ENCODE measurements around the gene IMPA2. TPM values are rescaled to one million over a fixed set of nuclear protein-coding genes. Genes with fewer than 3 reads are reported as not detected.

The IMPA2 gene
- total RNA-seq, 1 experiment from 2014 or later: 37.6 TPM

DNA sequence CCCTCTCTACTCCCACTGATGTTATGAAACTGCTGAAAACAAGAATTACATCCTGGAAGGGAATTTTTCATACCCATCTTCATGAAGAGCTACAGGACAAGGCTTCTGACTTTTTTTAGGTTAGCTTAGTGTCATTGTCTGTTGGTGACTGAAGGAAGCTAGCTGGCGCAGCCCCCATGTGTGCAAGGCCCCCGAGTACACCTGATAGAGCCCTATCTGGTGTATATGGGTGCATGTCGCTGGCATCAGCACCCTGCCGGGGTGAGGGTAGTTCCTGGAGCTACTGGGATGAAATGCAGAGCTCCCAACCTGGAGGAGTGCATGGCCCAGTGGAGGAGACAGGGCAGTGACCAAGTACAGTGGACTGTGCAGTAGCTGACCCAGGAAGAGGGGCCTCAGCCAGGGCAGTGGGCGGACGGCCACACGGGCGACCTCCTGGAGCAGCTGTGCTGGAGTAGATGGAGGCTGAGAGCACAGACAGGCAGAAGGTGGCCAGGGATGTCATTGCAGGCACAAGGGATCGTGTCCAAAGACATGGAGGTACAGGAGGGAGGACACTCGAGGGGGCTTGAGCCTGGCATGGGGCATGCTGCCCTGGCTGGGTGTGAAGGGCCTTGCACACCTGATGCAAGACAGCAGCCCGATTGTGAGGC is 12.1 kb downstream of the IMPA2 start:
- POLR2A ChIA-PET: interaction anchor here (0.6 kb wide), 1 partner anchor 1305 kb away, joined by 3 read pairs; no protein-coding TSS in a partner anchor
- no peak for DNase-seq (ENCODE audit: low read depth, low spot score)
- in situ Hi-C loops (cut with HindIII; ENCODE audit: low pct_unique_long_range_greater_than_20kb, low sequenced_read_pairs): no loop called here
- Histone ChIP-seq H3K27me3 (ENCODE audit: control insufficient read depth, insufficient read depth, low read length) (no peaks in the 10 kb centered on the region), H3K27ac (ENCODE audit: low read length) (no peak overlapping the region), H3K36me3 (ENCODE audit: control insufficient read depth, insufficient read depth, low read length) (no peaks in the 10 kb centered on the region), H3K4me3 (ENCODE audit: low read depth in 2 of 2, low read length in 2 of 2) (no peak overlapping the region), H3K9me3 (ENCODE audit: control insufficient read depth, insufficient read depth, low read depth, low read length) (no peaks in the 10 kb centered on the region), H3K4me1 (ENCODE audit: control insufficient read depth, insufficient read depth, low read length) (peaks cover 8% of the 10 kb centered on the region; the same call in 1 of the 2 replicates)
- no TSS peak for BruUV-seq (replicated peaks)
- CTCF ChIA-PET: interaction anchor here (0.6 kb wide), 1 partner anchor 46 kb away, joined by 3 read pairs; no protein-coding TSS in a partner anchor
- intact Hi-C loops (cut with micrococcal nuclease; ENCODE audit: unreplicated experiment): no loop called here
- ATAC-seq: no peak
- TF ChIP-seq, protein P1, sequence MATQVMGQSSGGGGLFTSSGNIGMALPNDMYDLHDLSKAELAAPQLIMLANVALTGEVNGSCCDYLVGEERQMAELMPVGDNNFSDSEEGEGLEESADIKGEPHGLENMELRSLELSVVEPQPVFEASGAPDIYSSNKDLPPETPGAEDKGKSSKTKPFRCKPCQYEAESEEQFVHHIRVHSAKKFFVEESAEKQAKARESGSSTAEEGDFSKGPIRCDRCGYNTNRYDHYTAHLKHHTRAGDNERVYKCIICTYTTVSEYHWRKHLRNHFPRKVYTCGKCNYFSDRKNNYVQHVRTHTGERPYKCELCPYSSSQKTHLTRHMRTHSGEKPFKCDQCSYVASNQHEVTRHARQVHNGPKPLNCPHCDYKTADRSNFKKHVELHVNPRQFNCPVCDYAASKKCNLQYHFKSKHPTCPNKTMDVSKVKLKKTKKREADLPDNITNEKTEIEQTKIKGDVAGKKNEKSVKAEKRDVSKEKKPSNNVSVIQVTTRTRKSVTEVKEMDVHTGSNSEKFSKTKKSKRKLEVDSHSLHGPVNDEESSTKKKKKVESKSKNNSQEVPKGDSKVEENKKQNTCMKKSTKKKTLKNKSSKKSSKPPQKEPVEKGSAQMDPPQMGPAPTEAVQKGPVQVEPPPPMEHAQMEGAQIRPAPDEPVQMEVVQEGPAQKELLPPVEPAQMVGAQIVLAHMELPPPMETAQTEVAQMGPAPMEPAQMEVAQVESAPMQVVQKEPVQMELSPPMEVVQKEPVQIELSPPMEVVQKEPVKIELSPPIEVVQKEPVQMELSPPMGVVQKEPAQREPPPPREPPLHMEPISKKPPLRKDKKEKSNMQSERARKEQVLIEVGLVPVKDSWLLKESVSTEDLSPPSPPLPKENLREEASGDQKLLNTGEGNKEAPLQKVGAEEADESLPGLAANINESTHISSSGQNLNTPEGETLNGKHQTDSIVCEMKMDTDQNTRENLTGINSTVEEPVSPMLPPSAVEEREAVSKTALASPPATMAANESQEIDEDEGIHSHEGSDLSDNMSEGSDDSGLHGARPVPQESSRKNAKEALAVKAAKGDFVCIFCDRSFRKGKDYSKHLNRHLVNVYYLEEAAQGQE (IDR thresholded peaks at IDR 0.05; ENCODE audit: insufficient read depth in 1 of 2, low read depth in 2 of 2, low read length in 1 of 2): no peak
- TF ChIP-seq SIN3A (IDR thresholded peaks at IDR 0.05; ENCODE audit: borderline replicate concordance, insufficient read depth, low read depth, low read length) (no peak), TCF7L2 (IDR thresholded peaks at IDR 0.05; ENCODE audit: low read depth, low read length) (no peak), POLR2AphosphoS5 (IDR thresholded peaks at IDR 0.05; ENCODE audit: low read depth, low read length) (no peak), CTCF (IDR thresholded peaks at IDR 0.05) (no peak)

DNA sequence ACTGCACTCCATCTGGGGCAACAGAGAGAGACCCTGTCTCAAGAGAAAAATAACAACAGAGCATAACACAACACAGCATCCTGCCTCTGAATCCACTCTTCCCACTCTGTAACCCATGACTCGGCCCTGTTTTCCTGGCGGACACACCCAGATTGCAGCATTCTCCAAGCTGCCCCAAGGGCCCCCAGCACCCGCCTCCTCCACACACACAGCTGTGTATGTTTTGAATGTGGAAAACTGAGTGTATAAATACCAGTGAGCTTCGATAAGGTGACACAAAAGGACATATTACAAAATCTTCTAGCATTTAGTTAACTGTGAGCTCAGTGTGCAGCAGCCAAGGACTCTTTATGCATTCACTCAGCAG is 13.0 kb downstream of the IMPA2 start:
- in situ Hi-C loops (cut with HindIII; ENCODE audit: low pct_unique_long_range_greater_than_20kb, low sequenced_read_pairs): no loop called here

More for the DNA sequence above, 13.0 kb downstream of the IMPA2 start:
- no peak for TF ChIP-seq CTCF (IDR thresholded peaks at IDR 0.05)
- TF ChIP-seq TCF7L2 (IDR thresholded peaks at IDR 0.05; ENCODE audit: low read depth, low read length): no peak
- TF ChIP-seq, protein P1 (IDR thresholded peaks at IDR 0.05; ENCODE audit: insufficient read depth in 1 of 2, low read depth in 2 of 2, low read length in 1 of 2): no peak
- no peak for TF ChIP-seq SIN3A (IDR thresholded peaks at IDR 0.05; ENCODE audit: borderline replicate concordance, insufficient read depth, low read depth, low read length)
- TF ChIP-seq POLR2AphosphoS5 (IDR thresholded peaks at IDR 0.05; ENCODE audit: low read depth, low read length): no peak
- DNase-seq (ENCODE audit: low read depth, low spot score) (no peak), ATAC-seq (no peak)
- no TSS peak for BruUV-seq (replicated peaks)
- no peaks in the 10 kb centered on the region for H3K27me3 ChIP-seq (ENCODE audit: control insufficient read depth, insufficient read depth, low read length)
- H3K36me3 ChIP-seq (ENCODE audit: control insufficient read depth, insufficient read depth, low read length): no peaks in the 10 kb centered on the region
- POLR2A ChIA-PET: no interaction called here
- CTCF ChIA-PET: interaction anchor here (1.1 to 4.0 kb wide), 3 partner anchors 43 to 56 kb away, joined by 3 to 35 read pairs (median 3); no protein-coding TSS in a partner anchor
- intact Hi-C loops (cut with micrococcal nuclease; ENCODE audit: unreplicated experiment): loop anchor here (2.0 kb wide), 1 partner anchor 56 kb away; no protein-coding TSS in a partner anchor
- no peak overlapping the region for H3K27ac ChIP-seq (ENCODE audit: low read length)
- H3K4me3 ChIP-seq (ENCODE audit: low read depth in 2 of 2, low read length in 2 of 2): no peak overlapping the region
- H3K4me1 ChIP-seq (ENCODE audit: control insufficient read depth, insufficient read depth, low read length): peaks cover 8% of the 10 kb centered on the region; the same call in 1 of the 2 replicates
- no peaks in the 10 kb centered on the region for H3K9me3 ChIP-seq (ENCODE audit: control insufficient read depth, insufficient read depth, low read depth, low read length)
